Measurements from ENCODE around the gene SIRT4.
"Not testable (repeated sequence)": the region's sequence is repeated elsewhere in the genome, so short reads cannot be mapped to it uniquely, and the experiment has no call there.

The SIRT4 gene

DNA sequence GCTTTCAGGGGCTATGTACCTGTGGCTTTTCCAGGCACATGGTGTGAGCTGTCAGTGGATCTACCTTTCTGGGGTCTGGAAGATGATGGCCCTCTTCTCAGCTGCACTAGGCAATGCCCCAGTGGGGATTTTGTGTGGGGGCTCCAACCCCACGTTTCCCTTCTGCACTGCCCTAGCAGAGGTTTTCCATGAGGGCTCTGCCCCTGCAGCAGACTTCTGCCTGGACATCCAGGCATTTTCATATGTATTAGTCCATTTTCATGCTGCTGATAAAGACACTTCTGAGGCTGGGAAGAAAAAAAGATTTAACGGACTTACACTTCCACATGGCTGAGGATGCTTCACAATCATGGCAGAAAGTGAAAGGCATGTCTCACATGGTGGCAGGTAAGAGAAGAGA, 34.3 kb downstream of the SIRT4 start:
- DNase-seq: not testable (repeated sequence)

DNA sequence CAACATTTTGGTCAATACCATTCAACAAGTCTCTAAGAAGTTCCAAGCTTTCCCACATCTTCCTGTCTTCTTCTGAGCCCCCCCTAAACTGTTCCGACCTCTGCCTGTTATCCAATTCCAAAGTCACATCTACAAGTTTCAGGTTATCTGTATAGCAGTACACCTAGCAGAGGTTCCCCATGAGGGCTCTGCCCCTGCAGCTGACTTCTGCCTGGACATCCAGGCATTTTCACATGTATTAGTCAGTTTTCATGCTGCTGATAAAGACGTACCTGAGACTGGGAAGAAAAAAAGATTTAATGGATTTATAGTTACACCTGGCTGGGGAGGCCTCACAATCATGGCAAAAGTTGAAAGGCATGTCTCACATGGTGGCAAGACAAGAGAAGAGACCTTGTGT, 35.6 kb downstream of the SIRT4 start:
- no peak for DNase-seq

GRCh38 chr12:120339256-120339655, 37.1 kb downstream of the SIRT4 start:
- DNase-seq: no peak

GRCh38 chr12:120342175-120343038, 40.3 kb downstream of the SIRT4 start:
- DNase-seq: no peak

DNA sequence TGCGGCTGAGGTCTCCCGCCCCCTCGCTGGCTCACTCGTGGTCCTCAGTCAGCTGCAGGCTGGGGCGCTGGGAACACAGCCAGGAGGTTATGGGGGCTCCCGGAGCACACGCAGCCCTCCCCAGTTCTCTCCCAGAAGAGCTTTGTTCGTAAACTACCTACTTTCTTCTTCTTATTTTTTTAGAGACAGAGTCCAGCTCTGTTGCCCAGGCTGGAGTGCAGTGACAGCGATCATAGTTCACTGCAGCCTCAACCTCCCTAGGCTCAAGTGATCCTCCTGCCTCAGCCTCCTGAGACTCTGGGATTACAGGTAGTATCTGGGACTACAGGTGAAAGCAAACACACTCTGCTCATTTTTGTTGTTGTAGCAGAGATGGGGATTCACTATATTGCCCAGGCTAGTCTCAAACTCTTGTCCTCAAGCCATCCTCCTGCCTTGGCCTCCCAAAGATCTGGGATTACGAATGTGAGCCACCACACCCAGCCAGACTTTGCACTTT, 41.0 kb downstream of the SIRT4 start:
- DNase-seq: no peak

DNA sequence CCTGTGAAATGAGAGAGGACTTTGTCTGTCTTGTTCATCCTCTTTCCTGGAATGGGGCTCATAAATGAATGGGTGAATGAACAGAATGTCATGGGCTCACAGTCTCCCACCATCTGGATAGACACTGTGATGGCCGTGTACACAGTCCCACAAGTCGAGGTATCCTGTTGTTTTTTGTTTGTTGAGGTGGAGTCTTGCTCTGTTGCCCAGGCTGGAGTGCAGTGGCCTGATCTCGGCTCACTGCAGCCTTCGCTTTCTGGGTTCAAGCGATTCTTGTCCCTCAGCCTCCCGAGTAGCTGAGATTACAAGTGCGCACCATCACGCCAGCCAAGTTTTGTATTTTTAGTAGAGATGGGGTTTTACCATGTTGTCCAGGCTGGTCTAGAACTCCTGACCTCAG, 41.6 kb downstream of the SIRT4 start:
- DNase-seq: no peak

DNA sequence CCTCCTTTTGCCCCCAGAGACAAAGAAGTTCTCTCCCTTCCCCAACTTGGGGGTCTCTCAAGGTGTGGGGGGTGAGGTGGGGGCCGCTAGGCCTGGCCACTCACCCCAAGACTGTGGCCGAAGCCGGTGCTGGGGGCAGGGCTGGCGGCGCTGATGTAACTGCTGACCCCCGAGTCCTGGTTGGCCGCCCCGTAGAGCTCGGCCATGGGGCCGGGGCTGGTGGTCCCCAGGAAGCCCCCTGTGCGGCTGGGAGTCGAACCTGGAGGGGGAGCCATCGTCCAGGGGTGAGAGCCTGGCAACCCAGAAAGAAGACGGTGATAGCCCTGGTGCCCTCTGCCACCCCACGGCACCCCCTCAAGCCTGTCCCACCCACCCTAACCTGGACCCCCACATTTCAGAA, 43.9 kb downstream of the SIRT4 start:
- DNase-seq: no peak

- DNase-seq: no peak
These were observed 44.6 kb downstream of the SIRT4 start for GRCh38 chr12:120346681-120347080.

DNA sequence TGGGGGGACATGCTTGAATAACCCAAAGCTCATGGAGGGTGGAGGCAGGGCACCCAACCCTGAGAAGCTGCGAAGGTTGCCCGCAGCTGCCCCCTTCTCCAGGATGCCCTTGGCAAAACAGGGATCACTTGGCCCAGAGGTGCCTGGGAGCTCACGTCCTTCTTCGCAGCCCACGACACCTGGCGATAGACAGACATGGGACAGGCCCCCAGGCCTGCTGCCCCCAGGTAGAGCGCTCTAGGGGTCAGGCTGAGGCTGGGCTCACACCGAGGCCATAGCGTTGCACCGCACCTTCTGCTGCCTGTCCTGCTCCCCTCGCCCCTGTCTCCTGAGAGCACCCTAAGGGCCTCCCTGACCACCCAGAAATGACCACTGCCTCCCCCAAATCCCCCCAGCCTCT, 45.6 kb downstream of the SIRT4 start:
- DNase-seq: no peak

DNA sequence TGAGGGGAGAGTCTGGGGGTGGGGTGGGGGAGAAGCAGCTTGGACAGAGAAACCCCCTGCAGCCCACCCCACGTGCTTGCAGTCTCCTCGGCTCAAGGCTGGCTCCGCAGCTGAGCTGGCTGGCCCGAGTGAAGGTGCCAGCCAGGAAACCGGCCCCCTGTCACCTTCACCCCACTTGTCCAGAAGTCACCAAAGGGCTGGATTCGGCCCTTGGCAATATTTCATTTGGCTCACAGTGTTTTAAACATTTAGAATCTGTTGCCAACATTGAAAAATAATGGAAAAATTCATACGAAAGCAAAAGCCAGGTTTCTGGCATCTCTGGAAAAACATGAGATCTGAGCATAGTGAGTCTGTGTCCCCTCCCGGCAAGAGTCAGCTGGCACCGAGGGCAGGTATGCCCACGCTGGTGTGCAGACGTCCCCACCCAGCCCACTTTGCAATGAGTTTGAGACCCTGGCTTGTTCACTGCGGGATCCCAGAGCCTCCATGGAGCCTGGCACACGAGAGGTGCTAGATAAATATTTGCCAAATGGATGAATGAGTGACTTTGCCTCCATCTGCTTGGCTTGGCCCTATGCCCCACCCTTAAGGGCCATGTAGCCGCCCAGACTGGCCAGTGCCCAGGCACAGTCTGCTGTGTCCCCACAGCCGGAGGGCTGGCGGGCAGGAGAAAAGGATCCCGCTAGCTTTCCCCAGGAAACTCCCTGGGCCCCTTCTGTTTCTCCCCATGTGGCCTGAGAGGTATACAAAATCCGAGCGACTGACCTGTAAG, 48.6 kb downstream of the SIRT4 start:
- no peak for DNase-seq

GRCh38 chr12:120352117-120352516, 50.0 kb downstream of the SIRT4 start:
- DNase-seq: no peak

DNA sequence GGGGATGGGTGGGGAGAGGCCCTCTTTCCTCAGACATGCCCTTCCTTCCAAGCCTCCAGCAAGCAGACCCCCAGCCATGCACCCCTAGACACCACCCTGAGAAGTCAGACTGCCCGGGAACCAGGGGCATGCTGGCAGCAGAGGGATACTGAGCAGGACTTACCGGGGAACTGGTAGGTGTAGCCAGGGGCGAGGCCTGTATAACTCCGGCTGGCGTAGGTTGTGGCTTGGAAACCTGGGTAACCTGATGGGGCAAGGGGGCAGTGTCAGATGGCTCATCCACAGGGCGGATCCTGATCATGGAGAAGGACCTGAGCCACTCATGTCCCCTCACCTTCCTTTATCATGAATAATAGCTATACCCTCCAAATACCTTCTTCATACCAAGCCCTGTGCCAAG, 51.0 kb downstream of the SIRT4 start:
- no peak for DNase-seq

- DNase-seq: no peak
These were observed 51.6 kb downstream of the SIRT4 start for GRCh38 chr12:120353556-120354317.

DNA sequence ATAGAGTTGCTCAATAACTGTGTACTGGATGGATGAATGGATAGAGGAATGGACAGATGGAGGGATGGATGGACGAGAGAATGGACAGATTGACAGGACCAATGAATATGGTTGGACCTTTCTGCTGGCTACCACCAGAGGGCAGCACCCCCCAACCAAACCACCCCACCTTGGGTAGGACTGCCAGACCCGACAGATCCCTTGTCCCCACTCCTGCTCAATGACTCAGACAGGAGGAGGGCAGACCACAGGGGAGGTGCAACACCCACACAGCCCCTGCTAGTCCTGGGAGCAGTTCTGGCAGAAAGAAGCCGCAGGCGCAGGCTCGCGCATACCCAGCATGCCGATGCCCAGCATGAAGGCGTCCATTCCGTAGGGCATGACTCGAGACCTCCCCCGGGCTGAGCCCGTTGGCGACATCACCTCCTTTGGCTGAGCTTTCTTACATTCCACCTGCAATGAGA, 54.5 kb downstream of the SIRT4 start:
- peak; percentile 73 to 75 for DNase-seq

GRCh38 chr12:120357104-120357503, 55.0 kb downstream of the SIRT4 start:
- DNase-seq: no peak

- DNase-seq: no peak
These were observed 56.4 kb downstream of the SIRT4 start for GRCh38 chr12:120358412-120359100.

- no peak for DNase-seq
These were observed 57.0 kb downstream of the SIRT4 start for GRCh38 chr12:120359128-120359527.

GRCh38 chr12:120361506-120362208, 59.5 kb downstream of the SIRT4 start:
- DNase-seq: no peak

All from activated CD4-positive, alpha-beta T cell treated with anti-CD3 and anti-CD28 coated beads, Interleukin-2, amount 50 U/mL, for 4 hours (primary cell).